COLO829 (cell line): ENCODE data around the gene PUM2.

Source experiments
- DNase-seq: peaks from one replicate; pipeline ENCODE4 v3.0.0; 2012; ENCODE audit warnings: low spot score

Gene PUM2

GRCh38 chr2:20200697-20201555 is 149.7 kb downstream of the PUM2 start:
- no peak for DNase-seq

- no peak for DNase-seq
These were observed 150.9 kb downstream of the PUM2 start for GRCh38 chr2:20199633-20200270.

- DNase-seq: no peak
These were observed 151.6 kb downstream of the PUM2 start for GRCh38 chr2:20198796-20199632.
